A204.1 (cell line): ENCODE measurements around the gene FBXL16.
"Not testable (repeated sequence)": the region's sequence is repeated elsewhere in the genome, so short reads cannot be mapped to it uniquely, and the experiment has no call there.

Source experiments
- FAIRE-seq: peaks from 2 replicates; lab custom pipeline; 2012; peaks lifted over from hg19 to GRCh38; lab: Jason Lieb, UNC

FBXL16 gene

DNA sequence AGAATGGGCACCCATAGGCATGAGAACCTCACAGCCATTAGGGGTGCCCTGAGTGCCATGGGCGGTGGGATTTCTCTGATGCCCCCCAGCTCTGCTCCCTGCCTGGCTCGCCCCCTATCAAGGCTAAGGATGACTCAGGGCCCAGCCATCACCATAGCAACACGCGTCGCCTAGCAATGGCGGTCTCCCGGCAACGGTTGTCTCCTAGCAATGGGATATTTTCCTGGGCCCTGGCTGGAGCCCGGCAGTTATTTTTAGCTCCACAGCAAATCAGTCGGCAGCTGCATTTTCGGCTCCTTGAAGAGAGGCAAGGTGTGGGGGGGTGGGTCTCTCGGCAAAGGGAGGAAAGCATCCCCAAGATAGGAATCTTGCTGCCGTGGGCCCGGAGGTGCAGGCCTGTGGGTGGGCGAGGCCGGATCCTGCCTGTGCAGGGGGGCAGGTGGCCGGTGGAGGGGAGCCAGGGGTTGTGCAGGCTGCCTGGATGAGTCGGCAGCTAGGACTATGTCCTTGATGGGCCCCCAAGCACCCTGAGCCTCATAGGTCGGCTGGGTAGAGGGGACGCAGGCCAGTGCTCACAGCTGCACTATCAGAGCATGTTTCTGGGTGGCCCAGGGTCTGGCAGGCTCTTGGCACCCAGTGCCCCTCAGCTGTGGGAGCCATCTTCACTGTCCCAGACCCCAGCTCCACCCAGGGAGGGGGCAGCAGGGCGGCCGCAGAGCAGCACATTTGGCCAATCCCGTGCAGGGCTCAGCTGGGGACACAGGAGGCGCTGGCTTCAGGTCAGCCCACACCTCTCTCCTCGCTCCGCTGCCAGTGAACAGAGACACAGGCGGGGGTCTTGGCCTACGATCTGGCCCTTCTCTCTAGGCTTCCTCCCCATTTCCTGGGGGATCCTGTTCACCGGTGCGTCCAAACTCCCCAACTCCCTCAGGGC, 4.2 kb upstream of the FBXL16 start:
- FAIRE-seq = no peak

DNA sequence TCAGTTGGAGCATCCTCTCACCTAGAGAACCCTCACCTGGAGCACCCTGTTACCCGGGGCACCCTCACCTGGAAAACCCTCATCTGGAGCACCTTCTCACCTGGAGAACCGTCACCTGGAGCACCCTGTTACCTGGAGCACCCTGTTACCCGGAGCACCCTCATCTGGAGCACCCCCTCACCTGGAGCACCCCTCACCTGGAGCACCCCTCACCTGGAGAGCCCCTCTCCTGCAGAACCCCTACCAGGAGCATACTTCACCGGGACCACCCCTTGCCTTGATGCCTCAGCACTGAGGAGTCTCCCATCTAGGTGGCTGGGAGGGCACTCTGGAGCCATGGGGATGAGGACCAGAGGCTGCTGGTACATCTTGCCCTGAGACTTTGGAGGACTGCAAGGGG, 3.4 kb upstream of the FBXL16 start:
- FAIRE-seq = no peak

DNA sequence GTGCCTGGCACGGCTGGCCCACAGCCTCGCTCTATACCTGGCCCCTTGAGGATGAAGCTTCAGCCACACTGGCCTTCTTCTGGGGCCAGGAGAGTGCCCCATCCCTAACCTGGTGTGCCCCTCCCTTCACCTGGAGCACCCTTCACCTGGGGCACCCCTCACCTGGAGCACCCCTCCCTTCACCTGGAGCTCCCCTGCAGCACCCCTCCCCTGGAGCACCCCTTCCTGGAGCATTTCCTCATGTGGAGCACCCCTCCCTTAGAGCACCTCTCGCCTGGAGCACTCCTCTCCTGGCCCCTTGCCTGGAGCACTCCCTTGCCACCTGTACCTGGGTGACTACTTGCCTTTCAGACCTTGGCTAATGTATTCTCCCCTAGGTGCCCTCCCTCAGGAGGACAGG, 2.4 kb upstream of the FBXL16 start:
- FAIRE-seq = no peak

DNA sequence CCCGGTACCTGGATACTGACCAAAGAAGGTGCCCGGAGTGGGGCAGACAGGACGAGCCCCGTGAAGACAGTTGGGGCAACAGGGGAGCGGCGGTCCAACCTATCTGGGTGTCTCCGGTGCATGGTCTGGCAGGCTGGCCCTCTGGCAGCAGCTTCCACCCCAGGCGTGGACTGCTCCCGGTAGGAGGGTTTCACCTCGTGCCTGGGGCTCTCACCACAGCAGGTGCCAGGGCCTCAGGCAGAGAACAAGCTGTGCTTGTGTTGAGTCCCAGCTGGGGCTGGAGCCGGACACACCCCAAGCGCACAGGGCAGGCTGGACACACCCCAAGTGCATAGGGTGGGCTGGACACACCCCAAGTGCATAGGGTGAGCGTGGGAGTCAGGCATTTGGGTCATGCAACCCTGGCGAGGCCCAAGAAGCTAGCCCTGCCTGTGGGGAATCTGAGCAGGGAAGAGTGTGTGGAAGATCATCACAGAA, 1.5 kb upstream of the FBXL16 start:
- no peak for FAIRE-seq

DNA sequence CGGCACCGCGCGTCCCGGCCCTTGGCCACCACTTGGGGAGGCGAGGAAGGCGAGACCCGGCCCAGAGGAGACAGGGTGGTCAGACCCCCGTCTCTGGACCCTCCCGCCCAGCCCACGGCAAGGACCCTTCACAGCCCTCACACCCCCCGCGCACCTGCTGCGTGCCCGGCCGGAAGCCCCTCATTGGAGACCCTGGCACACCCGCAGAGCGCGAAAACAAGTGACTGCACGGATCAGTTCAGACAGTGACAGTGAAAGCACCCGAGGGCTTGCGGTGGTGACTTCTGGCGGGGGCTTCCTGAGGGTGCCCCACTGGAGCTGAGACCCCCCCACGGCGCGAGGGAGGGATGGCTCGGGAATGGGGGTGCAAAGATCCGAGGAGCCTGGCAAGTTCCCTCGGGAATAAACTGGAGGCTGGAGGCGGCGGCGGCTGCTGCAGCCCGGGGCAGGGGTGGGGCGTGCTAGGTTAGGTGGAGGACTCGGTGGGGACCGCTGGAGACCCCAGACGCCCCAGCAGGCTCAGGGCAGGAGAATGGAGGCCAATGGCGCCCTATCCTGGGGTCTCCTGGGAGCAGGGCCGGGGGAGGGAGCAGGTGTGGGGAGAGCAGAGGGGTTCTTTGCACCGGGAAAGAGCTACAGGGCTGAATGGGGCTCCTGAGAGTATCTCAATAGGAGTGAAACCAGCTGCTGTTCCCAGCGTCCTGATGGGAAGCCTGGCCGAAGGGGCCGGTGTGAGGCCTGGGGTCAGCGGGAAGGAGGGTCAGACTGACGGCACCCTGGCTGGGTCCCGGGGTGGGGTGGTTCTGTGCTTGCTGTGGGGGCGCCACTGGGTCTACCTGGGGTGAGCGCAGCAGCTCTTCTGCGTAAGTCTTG, 824 bp upstream of the FBXL16 start:
- FAIRE-seq = no peak

DNA sequence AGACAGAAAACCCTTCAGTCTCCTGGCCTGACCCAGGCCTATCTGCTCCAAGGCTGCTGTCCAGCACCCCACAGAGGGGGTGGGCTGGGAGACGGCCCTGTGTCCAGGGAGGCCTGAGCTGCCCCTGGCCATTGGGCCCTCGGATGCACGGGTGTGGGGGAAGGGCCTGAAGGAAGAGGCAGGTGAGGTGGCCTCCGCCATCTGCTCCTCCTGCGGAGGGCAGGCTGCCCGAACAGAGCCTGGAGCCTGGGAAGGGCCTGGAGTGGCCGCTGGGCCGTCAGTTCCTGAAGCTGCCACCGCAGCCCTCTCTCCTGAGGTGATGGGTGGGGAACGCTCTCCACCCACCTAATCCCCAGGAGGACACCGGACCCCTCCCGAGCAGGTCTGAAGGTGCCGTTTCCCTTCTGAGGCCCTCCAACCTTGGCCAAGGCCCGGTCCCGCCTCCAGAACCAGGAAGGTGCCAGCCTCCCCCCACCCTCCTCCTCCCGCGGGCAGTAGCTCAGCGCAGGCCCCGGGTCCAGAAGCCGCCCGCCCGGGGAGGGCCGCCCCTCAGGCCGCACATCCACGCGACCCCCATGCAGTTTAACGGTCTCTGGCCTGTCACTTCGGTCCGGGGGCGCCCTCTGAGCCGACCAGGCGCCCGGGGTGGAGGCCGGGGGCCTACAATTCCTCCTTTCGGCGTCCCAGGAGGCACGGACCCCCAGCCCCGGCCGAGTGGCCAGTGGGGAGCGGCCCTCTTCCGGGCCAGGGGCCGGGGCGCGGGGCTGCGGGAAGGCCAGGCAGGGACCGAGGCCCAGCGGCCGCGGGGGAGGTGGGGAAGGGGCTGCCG, 835 bp downstream of the FBXL16 start:
- FAIRE-seq = no peak

DNA sequence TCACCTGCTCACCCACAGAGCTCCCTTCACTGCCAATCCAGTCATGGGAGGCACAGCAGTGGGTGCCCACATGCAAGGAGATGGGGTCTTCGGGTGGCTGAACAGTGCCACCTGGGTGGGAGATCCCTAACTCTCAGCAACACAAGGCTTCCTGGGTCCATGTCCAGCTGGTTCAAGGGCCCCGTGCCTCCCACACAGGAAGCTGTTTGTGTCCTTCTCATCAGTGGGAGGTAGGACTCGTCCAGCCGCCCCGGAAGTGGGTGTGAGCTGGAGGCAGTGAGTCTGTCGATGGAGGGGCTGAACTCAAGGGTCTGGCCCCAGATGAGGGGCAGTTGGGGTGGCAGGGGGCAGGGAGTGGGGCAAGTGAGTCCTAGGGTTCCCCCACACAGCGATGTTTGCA, 1.6 kb downstream of the FBXL16 start:
- FAIRE-seq = no peak

DNA sequence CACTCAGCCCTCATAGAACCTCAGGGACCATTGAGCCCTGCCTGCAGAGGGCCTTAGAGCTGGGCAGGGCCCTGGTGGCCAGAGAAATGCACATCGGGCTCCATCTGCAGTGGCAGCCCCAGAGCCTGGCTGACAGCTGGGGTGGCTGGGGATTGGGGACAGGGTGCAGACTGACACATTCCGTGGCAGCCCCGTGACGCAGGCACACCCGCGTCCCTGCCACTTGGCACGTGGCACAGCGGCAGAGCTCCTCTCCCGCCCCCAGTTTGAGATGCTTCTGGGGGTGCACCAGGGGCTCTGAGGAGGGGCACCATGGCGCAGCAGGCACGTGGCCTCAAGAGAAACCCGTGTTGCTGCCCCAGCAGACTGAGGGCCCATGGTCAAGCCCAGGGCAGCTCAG, 2.2 kb downstream of the FBXL16 start:
- no peak for FAIRE-seq

DNA sequence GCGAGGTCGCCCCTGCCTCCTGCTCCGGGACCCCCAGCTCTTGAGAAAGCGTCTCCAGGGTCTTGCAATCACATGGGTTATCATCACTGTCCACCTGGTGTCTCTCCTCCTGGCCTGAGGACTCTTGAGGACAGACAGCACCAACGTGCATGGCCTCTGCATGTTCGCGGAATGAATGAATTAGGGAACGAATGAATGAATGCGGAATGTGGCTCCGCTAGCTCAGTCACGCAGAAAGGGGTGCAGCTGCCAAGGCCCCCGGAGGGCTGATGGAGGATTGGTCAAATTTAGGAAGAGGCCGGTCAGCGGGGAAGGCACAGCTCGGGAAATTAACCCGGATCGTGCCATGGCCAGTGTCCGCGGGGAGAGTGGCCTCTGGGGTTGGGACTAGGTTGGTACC, 3.3 kb downstream of the FBXL16 start:
- FAIRE-seq = no peak

DNA sequence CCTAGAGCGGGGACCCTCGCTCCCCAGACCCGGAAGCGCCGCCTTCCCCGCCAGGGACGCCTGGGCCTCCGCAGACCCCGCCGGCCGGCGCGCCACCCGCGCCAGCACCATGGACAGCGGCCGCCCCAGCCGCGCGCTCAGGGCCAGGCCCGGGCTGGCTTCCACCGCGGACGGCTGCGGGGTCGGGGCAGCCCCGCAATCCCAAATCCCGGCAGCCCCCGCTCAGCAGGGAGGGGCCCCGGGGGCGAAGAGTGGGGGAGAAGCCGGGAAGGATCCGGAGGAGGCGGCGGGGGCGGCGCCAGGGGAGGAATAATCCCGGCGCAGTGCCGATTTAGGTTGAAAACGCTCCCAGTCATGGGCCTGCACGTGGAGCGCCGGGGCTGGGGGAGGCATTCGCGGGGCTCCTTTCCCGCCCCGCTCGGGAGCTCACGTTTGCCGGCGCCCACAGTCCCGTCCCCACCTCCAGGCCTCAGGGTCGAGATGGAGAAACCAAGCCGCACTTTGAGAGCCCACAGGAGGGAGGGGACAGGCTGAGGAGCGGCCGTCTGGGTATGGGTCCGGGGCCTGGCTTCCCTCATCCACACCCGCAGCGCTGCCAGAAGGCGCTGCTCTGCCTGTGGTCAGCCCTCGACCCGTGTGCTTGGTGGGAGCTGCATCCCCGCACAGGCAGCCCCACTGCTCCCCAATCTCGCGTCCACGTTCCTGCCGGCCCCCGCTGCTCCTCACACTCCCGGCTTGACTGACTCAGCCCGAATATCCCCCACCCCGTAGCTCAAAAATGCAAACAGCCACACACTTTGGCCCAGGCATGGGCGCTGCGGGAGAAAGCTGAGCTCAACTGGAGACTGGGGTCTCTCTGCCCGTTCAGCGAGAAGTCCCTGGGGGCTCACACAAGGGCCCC, 4.7 kb downstream of the FBXL16 start:
- FAIRE-seq = no peak

DNA sequence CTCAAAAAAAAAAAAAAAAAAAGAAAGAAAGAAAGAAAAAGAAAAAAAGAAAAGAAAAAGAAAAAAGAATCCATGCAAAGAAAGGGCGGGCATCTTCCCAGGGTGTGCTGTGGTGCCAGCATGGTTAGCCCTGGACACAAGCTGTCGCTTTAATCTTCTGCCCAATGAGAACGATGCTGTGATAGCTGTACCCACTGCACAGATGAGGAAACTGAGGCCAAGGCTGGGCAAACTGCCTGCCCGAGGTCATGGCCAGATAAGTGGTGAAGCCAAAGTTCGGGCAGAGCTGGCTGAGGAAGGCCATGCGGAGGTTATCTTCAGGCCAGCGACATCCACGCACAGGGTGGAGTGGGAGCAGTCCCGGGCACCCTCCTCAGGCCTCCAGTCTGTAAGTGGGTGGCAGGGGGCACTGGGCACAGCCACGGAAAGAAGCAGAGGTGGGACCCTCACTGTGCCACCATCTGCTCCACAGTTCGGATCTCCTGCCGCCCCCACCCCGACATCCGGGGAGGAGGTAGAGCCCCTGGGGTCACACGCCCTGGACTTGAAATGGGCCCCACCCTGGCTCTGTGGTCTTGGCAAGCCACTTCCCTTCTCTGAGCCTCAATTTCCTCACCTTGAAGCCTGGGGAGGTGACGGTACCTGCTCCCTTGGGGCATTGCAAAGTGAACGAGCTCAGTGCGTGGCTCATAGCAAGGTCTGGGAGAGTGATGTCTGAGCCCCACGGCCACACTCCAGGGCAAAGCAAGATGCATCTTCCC, 6.5 kb downstream of the FBXL16 start:
- no peak for FAIRE-seq

DNA sequence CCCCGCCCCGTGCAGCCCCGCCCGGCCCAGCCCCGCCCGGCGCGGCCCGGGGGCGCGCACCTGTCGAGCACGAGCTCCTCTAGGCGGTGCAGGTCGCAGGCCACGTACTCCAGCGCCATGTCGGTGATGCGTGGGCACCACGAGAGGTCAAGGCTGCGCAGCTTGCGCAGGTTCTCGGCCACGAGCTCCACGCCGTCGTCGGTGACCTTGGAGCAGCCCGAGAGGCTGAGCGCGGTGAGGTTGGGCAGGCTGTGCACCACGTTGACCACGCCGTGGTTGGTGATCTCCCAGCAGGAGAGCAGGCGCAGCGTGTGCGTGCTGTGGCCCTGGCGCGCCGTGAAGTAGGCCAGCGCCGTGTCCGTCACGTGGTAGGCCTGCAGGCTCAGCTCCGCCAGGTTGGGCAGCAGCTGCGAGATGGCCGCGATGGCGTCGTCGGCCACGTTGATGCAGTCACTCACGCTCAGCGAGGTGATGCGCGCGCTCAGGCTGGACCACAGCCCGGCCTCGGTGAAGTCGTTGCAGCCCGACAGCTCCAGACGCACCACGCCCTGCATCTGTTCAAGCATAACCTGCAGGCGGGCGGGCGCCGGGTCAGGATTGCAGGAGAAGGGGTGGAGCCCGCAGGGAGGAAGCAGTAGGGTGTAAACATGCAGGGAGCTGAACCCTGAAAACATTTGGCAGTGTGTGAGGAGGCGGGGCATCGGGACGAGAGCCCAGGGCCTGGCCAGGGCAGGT, 10.1 kb downstream of the FBXL16 start:
- no peak for FAIRE-seq

DNA sequence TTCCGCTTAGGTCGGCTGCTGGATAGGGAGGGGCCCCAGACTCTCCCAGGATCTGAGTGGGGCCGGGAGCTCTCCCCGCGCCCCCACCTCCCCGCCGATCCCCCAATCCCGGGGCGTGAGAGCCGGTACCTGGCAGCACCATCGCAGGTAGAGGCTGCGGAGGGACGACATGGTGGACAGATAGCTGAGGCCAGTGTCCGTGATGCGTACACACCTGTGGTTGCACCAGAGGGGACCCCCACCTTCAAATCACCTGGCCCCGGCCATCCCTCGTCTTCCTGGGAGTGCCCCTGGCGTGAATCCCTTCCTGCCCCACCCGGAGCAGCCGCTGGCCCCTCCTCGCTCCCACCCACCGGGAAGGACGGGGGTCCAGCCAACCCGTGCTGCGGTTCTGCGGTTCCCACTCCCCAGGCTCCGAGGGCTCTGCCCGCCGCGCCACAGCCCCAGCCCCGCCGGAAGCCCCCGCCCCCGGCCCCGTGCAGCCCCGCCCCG, 10.7 kb downstream of the FBXL16 start:
- no peak for FAIRE-seq

DNA sequence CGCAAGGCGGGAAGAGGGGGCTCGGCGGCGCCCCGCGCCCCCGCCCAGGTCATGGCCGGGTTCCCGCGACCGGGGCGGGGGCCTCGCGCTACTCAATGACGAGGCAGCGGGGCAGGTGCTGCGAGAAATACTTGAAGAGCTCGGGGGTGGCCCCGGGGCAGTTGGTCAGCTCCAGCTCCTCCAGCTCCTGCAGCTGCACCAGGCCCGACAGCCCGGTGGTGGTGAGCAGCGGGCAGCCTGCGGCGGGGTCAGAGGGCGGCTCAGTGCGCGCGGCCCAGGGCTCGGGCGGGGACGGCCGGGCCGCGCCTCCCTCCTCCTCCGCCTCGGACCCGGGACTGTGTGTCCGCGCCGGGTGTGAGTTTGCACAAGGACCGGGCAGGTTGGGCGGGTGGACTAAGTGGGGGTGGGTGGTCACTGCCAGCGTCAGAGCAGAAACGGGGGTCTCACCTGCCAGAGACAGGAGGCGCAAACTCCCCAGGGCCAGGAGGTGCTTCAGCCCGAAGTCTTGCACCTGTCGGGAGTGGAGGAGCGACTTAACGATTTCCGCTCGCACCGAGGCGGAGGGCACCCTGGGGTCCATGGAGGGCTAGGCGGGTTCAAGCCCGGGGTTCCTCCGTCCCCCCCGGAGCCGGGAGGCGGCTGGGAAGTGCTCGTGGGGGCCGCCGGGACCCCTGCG, 11.3 kb downstream of the FBXL16 start:
- FAIRE-seq = no peak

DNA sequence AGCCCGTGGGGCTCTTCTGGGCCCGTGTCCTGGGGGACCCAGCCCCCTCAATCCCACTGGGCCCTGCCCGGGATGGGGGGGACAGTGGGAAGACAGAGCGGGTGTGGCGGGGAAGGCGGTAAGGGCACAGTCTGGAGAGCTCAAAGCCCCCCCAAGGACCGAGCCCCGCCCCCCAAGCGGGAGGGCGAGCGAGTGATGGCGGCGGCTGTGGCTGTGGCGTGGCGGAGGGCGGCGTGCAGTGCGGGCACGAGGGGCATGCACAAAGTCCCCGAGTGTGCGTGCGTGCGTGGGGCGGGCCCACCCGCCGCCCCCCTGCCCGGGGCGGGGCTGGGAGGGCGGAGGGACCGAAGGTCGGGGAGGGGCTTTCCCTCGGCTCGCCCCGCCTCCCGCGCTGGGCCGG, 11.8 kb downstream of the FBXL16 start:
- no peak for FAIRE-seq

DNA sequence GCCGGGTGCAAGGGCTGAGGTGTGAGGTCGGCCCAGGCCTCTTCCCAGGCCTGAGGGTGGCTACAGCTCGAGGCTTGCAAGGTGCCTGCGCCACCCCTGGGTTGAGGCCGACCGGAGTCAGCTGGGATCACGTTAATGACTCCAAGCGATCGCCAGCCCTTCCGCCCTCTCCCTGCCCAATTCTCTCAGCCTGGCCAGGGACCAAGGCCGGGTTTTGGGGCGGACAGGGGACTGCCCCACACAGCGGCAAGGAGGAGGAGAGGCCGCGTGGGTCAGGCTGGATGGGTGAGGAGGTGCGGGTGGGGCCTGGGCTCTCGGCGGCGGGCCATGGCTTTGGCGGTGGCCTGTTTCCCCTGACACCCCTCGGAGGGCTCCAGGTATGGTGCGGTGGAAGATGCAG, 12.2 kb downstream of the FBXL16 start:
- no peak for FAIRE-seq

DNA sequence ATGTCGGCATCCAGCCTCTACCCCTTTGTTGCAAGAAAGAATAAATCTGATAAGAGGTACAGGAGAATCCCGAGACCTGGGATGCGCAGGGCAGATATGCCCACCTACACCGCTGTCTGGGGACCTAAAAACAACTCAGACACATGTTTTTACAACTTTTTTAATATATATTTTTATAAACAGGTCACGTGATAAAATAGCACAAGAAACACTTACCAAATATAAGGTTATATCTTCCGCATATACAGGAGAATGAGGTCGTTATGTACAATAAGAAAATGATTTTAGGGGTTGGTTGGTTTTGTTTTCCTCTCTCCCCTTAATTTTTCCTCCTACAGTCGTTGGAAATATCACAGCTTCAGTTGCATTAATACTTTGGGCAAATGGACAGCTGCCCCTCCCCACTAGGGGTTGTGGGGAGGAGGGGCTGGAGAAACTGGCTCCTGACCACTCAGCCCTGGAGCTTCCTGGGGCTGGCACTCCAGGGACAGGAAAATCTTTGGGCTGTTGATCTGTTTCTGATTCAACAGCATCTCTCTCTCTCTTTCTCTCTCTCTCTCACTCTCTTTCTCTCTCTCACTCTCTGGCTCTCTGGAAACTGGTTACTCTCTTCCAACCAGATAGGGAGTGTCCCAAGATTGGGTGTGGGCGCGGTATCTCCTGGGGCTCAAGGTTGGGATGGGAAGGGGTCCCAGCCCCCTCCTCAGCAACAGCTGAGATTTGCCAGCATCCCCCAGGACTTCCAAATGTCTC, 13.1 kb downstream of the FBXL16 start:
- no peak for FAIRE-seq

DNA sequence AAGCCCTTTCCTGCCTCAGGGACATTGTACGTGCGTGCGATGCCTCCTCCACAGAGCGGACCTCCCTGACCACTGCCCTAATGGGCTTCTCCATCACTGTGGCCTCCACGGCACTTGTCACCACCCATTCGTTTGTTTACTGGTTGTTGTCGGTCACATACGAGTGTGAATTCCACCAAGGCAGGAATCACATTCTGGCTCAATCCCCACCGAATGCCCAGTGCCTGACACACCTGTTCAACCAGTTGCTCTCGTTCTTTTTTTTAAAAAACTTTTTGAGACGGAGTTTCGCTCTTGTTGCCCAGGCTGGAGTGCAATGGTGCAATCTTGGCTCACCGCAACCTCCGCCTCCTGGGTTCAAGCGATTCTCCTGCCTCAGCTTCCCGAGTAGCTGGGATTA, 14.4 kb downstream of the FBXL16 start:
- FAIRE-seq = not testable (repeated sequence)
